ENCODE data around the gene OR52E1.

OR52E1 gene

GRCh38 chr11:5103066-5103465, 33.7 kb downstream of the OR52E1 start:
- Histone ChIP-seq H3K27me3 (ENCODE audit: low read length) (no peaks in the 10 kb centered on the region), H3K4me2 (ENCODE audit: low read depth, low read length, poor library complexity, severe bottlenecking) (no peak overlapping the region), H3K79me2 (ENCODE audit: insufficient read depth, low read length) (no peaks in the 10 kb centered on the region), H3K9me3 (ENCODE audit: insufficient read depth, low read length) (no peaks in the 10 kb centered on the region), H3K9ac (ENCODE audit: low read length) (no peak overlapping the region), H3K27ac (ENCODE audit: low read depth, low read length) (no peak overlapping the region), H3F3A (ENCODE audit: insufficient read depth) (no peaks in the 10 kb centered on the region), H3K4me3 (ENCODE audit: insufficient read depth, low read length, poor library complexity, severe bottlenecking) (no peak overlapping the region), H2AFZ (ENCODE audit: low read depth, low read length, severe bottlenecking) (no peak overlapping the region), H3K36me3 (ENCODE audit: low read length) (no peaks in the 10 kb centered on the region), H4K20me1 (ENCODE audit: low read depth, low read length) (no peaks in the 10 kb centered on the region; the same call in 1 of the 2 replicates), H3K9me2 (replicated peaks; ENCODE audit: insufficient read depth, low read length) (no peaks in the 10 kb centered on the region)
- TF ChIP-seq CTCF (IDR thresholded peaks at IDR 0.05; ENCODE audit: insufficient read depth, low read length, poor library complexity, severe bottlenecking) (no peak), EZH2phosphoT487 (conservative IDR thresholded peaks at IDR 0.05; ENCODE audit: low read length) (no peak)

GRCh38 chr11:5107285-5107684, 37.9 kb downstream of the OR52E1 start:
- Histone ChIP-seq H3K9me3 (ENCODE audit: insufficient read depth, low read length) (no peaks in the 10 kb centered on the region), H3K36me3 (ENCODE audit: low read length) (no peaks in the 10 kb centered on the region), H3K9me2 (replicated peaks; ENCODE audit: insufficient read depth, low read length) (no peaks in the 10 kb centered on the region), H3K27ac (ENCODE audit: low read depth, low read length) (no peak overlapping the region), H3K4me3 (ENCODE audit: insufficient read depth, low read length, poor library complexity, severe bottlenecking) (no peak overlapping the region), H3K27me3 (ENCODE audit: low read length) (no peaks in the 10 kb centered on the region), H4K20me1 (ENCODE audit: low read depth, low read length) (no peaks in the 10 kb centered on the region; the same call in 1 of the 2 replicates), H3K79me2 (ENCODE audit: insufficient read depth, low read length) (no peaks in the 10 kb centered on the region), H3K4me2 (ENCODE audit: low read depth, low read length, poor library complexity, severe bottlenecking) (no peak overlapping the region), H3K9ac (ENCODE audit: low read length) (no peak overlapping the region), H3F3A (ENCODE audit: insufficient read depth) (no peaks in the 10 kb centered on the region), H2AFZ (ENCODE audit: low read depth, low read length, severe bottlenecking) (no peak overlapping the region)
- TF ChIP-seq EZH2phosphoT487 (conservative IDR thresholded peaks at IDR 0.05; ENCODE audit: low read length) (no peak), CTCF (IDR thresholded peaks at IDR 0.05; ENCODE audit: insufficient read depth, low read length, poor library complexity, severe bottlenecking) (no peak)

GRCh38 chr11:5115339-5115738, 46.0 kb downstream of the OR52E1 start:
- H3K9me3 ChIP-seq (ENCODE audit: insufficient read depth, low read length): no peaks in the 10 kb centered on the region
- H3F3A ChIP-seq (ENCODE audit: insufficient read depth): no peaks in the 10 kb centered on the region
- H4K20me1 ChIP-seq (ENCODE audit: low read depth, low read length): no peaks in the 10 kb centered on the region
- no peaks in the 10 kb centered on the region for H3K79me2 ChIP-seq (ENCODE audit: insufficient read depth, low read length)
- no peak overlapping the region for H2AFZ ChIP-seq (ENCODE audit: low read depth, low read length, severe bottlenecking)
- no peaks in the 10 kb centered on the region for H3K36me3 ChIP-seq (ENCODE audit: low read length)
- no peaks in the 10 kb centered on the region for H3K9me2 ChIP-seq (replicated peaks; ENCODE audit: insufficient read depth, low read length)
- no peak overlapping the region for H3K4me2 ChIP-seq (ENCODE audit: low read depth, low read length, poor library complexity, severe bottlenecking)
- no peak overlapping the region for H3K4me3 ChIP-seq (ENCODE audit: insufficient read depth, low read length, poor library complexity, severe bottlenecking)
- H3K27ac ChIP-seq (ENCODE audit: low read depth, low read length): no peak overlapping the region
- TF ChIP-seq EZH2phosphoT487 (conservative IDR thresholded peaks at IDR 0.05; ENCODE audit: low read length) (no peak), CTCF (IDR thresholded peaks at IDR 0.05; ENCODE audit: insufficient read depth, low read length, poor library complexity, severe bottlenecking) (no peak)
- H3K9ac ChIP-seq (ENCODE audit: low read length): no peak overlapping the region
- H3K27me3 ChIP-seq (ENCODE audit: low read length): no peaks in the 10 kb centered on the region
